GM20000 (cell line): ENCODE results near the gene LOXL3.
A peak's percentile ranks its signal among the peaks of the same experiment; 100 is the strongest.

Source experiments
- DNase-seq: peaks from one replicate; pipeline ENCODE4 v3.0.0; 2012; ENCODE audit warnings: low spot score
- TF ChIP-seq, protein P1 (sequence below): IDR thresholded peaks from 2 replicates; pipeline ENCODE4 v1.5.1; 2012; ENCODE audit warnings: mild to moderate bottlenecking, control low read depth; ENCODE audit errors: extremely low read depth, missing control alignments

LOXL3 gene

DNA sequence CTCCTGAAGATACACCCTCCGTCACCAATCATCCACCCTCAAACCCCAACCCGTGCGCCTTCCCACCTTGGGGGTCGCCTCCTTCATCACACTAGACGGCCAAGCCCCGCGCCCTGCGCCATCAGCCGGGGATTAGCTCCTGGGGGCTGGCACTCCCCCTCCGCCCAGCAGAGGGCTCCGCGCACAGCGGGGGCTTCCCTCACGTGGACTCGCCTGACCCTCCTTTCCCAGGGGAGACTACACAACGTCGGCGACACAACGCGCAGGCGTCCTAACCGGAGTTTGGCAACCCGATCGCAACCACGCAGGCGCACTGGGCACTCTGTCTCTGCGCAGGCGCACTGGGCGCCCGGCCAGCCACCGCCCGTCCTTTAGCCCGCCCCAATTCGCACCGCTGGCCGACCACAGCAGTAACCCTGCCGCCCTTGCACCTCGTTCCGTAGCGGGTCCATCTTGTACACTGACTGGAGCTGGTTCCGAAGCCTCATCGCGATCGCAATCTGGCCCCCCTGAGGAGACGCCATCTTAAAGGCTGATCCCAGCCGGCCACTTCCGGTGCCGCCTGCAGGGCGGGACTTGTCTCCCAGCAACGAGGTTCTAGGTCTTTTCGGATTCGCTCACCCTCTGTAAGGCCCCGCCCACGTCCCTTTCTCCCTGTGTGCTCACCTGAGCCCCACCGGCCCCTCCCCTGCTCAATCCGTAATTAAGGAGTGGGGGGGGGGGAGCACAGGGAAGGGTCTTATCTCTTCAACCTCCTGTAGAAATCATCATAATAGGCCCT lies 46.4 kb downstream of the LOXL3 start, which contains the start of gene PCGF1:
TSS of gene PCGF1 (minus strand) at position 551 of the 781 bp plus-strand sequence. CDS start at position 524, 27 bp downstream.
- DNase-seq = peak; percentile 96

DNA sequence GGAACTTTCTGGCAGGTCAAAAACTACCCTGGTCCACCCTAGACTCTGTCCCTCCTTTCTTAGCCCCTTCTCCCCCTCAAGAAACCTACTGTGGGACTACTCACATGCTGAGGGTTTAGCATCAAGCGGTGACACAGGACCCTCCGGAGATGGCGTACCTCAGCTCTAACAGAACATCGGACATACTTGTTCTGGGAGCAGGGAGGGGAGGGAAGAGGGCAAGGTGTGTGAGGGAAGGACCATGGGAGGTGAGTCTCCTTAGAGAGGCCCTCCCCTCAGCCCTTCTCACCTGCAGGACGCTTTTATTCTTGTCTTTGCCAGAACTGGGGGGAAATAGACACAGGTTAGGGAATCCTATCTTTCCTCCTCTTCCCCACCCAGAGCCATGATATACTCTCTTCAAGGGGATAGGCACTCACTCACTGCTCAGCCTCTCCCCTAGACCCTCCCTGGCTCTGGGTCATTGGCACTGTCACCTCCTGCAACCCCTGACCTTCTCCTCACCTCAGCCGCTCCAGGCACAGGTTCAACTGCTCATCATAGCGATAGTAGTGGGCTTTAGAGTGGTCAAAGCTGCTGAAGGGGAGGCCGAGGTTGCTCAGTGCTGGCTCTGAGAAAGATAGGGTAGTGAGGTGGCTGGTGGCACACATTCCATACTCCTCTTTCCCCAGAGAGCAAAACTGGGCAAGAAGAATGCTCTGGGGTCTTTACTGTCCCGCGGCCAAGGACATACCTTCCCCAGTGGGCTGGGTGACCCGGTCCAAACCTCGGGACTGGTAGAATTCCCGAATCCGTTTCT lies 48.1 kb downstream of the LOXL3 start:
- TF ChIP-seq, protein P1, sequence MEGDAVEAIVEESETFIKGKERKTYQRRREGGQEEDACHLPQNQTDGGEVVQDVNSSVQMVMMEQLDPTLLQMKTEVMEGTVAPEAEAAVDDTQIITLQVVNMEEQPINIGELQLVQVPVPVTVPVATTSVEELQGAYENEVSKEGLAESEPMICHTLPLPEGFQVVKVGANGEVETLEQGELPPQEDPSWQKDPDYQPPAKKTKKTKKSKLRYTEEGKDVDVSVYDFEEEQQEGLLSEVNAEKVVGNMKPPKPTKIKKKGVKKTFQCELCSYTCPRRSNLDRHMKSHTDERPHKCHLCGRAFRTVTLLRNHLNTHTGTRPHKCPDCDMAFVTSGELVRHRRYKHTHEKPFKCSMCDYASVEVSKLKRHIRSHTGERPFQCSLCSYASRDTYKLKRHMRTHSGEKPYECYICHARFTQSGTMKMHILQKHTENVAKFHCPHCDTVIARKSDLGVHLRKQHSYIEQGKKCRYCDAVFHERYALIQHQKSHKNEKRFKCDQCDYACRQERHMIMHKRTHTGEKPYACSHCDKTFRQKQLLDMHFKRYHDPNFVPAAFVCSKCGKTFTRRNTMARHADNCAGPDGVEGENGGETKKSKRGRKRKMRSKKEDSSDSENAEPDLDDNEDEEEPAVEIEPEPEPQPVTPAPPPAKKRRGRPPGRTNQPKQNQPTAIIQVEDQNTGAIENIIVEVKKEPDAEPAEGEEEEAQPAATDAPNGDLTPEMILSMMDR = no peak
- no peak for DNase-seq

More for the DNA sequence above, 46.4 kb downstream of the LOXL3 start, which contains the start of gene PCGF1:
- TF ChIP-seq, protein P1 = peak; percentile 69

DNA sequence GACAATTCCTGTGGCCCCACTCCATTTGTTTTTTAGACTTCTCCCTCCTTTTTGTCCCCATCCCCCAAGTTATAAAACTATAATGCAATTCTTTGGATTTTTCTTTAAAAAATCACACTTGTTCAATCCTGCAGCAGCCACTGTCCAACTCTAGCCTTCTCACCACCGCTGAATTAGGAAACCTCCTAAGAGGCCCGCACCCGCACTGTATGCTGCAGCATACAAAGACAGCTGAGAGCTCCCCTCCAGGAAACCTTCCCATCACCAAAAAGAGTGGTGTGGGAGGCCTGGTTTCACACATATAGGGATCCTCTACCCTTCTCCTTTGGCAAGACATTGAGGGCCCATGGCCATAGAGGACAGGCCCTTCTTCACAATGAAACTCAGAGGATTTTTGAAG lies 49.2 kb downstream of the LOXL3 start:
- no peak for DNase-seq
- TF ChIP-seq, protein P1 = no peak

DNA sequence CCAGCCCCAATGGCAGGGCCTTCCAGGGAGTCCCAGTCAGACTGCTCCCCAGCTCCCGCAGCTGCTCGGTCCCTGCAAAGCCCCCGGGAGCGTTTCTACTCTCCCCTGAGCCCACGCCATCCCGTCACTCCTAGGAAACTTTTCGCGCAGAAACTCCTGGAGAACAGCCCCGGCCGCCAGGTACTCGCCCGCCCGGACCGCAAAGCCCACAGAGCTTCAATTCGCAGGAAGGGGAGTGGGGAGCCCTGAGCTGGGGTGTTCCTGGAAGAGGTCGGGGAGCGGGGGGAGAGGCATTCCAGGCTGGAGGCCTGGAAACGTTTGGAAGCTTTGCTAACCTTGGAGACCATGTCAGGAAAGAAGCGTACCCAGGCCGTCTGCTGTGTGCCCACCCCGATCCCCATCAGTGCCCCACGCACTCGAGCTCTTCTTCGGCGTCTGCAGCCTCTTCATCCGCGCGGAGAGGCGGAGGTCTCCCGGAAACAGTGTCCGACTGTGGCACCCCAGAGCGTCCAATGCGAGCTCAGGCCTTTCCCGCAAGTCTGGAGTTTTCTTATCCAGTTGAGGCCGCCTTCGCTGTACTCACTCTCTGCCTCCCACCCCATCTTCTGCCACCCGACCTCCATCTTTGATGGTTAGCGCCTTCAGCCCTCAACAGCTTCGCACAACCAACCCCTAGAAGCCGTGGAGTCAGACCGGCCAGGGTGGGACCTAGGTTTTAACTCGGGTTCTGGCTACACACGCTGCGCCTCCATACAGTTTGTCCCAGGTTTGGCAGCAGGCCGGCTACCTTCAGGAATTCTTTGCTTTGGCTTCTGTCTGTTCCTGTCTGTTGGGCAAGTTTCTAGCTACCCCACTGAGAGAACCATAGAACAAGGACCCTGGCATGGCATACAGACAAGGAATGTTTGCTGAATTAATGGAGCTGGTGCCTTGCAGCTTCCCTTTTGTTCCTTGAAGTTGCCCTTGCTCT lies 50.0 kb downstream of the LOXL3 start:
- TF ChIP-seq, protein P1 = no peak
- no peak for DNase-seq

DNA sequence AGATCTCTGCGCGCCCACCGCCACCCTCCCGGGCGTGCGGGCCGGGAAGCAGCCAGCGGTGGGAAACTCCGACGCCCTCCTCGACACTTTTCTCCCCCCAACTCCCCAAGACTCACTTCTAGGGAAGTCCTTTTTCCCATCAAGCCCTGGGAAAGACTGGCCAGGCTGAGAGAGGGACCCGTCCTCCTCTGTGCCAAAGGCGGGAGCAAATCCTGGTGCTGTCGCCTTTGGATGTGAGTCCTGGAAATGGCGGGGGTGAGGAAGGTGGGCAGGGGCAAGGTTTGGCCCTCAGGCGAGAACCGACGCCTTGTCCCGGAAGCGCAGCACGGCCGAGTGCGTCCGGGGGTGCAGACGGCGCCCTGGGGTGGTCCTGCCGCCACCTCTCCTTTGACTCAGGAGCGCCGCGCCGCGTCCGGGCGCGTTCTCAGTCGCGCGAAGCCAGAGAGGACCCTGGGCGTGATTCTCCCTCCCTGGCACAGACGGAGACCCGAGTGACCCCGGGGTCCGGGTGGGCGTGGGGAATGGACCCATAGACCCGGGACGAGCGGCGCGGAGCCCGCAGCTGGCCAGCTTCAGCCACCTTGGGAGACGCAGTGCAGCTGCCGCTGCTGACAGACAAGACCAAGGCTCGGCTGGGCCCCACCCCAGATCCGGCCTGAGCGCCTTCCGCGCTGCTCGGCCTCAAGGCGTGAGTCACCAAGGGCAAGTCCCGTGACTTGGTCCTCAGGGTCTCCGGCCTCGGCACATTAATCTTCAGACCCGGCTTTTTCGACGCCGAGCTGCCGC lies 50.8 kb downstream of the LOXL3 start:
- peak; percentile 82 for DNase-seq
- TF ChIP-seq, protein P1 = peak; percentile 33

DNA sequence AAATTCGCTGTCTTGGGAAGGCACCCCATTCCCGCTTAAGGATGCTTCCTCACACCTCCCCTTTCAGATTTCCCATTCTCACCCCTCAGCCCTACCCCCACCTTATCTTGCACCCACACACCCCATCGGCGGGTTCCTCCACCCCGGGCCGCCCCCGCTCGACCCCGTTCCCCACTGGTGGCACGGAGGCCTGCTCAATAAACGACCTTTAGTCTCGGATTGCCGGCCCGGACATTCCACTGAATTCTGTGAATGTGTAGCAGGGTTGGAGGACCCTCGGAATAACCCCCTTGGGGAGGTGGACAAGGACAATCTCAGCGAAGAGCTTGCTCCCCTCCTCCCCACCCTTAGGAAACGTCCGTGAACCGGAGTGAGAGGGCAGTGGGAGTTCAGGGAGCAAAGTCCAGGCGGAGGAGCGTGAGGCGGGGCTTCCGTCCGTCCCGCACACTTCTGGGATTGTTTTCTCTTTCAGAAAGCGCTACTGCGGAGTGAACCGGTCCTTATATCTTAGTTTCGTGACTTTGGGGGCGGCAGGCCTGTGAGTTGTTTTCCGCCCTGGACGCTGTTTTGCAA lies 51.5 kb downstream of the LOXL3 start:
- peak; percentile 57 for DNase-seq
- TF ChIP-seq, protein P1 = no peak
